A673 (cell line): ENCODE measurements around the gene DPH3. TPM values are rescaled to one million over a fixed set of nuclear protein-coding genes. Genes with fewer than 3 reads are reported as not detected.

Experiments
- BruUV-seq: library from RNA; stranded (reverse); fragments of 400-500 nt; replicated peaks from 2 replicates; lab custom pipeline; 2021; lab: Mats Ljungman, UMichigan
- CTCF ChIA-PET: fragments of 300-600 bp; sonication (Branson Sonifier 250); formaldehyde crosslinking; loops from one replicate; lab custom pipeline; 2022; ENCODE audit warnings: antibody characterized with exemption; lab: Charles Lee
- POLR2A ChIA-PET: fragments of 300-600 bp; sonication (Branson Sonifier 250); formaldehyde crosslinking; loops from one replicate; lab custom pipeline; 2022; ENCODE audit warnings: antibody characterized with exemption; ENCODE audit not compliant: low non-redundant PET; lab: Charles Lee
- DNase-seq: peaks from one replicate; pipeline ENCODE4 v3.0.0-alpha.2; 2015; ENCODE audit warnings: low spot score
- H3K27ac ChIP-seq: fragments of 200-600 bp; sonication (generic); 2 replicates; pipeline ENCODE4 v1.5.1; 2016; ENCODE audit warnings: mixed run types, low read depth, mild to moderate bottlenecking, mixed read lengths, antibody characterized with exemption, low read length; ENCODE audit not compliant: poor library complexity, severe bottlenecking
- H3K27me3 ChIP-seq: fragments of 200-600 bp; sonication (generic); replicated peaks from 2 replicates; pipeline ENCODE4 v1.6.1; 2017; ENCODE audit warnings: mixed run types, low read depth, mild to moderate bottlenecking, mixed read lengths, antibody characterized with exemption, low read length; ENCODE audit not compliant: insufficient read depth, poor library complexity
- H3K36me3 ChIP-seq: fragments of 200-600 bp; sonication (generic); 2 replicates; pipeline ENCODE4 v1.6.1; 2016; ENCODE audit warnings: mixed run types, mild to moderate bottlenecking, mixed read lengths, antibody characterized with exemption, low read length; ENCODE audit not compliant: insufficient read depth, poor library complexity, severe bottlenecking
- H3K4me1 ChIP-seq: fragments of 200-600 bp; sonication (generic); 2 replicates; pipeline ENCODE4 v1.6.1; 2017; ENCODE audit warnings: mixed run types, mild to moderate bottlenecking, mixed read lengths, antibody characterized with exemption, low read length; ENCODE audit not compliant: insufficient read depth, poor library complexity, severe bottlenecking
- H3K4me3 ChIP-seq: fragments of 200-600 bp; sonication (generic); 2 replicates; pipeline ENCODE4 v1.5.1; 2016; ENCODE audit warnings: low read depth, mixed run types, mild to moderate bottlenecking, mixed read lengths, low read length; ENCODE audit not compliant: poor library complexity, severe bottlenecking
- H3K9me3 ChIP-seq: fragments of 200-600 bp; sonication (generic); 2 replicates; pipeline ENCODE4 v1.6.1; 2016; ENCODE audit warnings: mixed run types, low read depth, mild to moderate bottlenecking, mixed read lengths, antibody characterized with exemption, low read length; ENCODE audit not compliant: poor library complexity, severe bottlenecking
- EZH2 ChIP-seq: fragments of 200-600 bp; sonication (generic); IDR thresholded peaks from 2 replicates; pipeline ENCODE4 v1.6.1; 2017; ENCODE audit warnings: borderline replicate concordance, low read depth, mild to moderate bottlenecking, mixed read lengths, antibody characterized with exemption, low read length; ENCODE audit not compliant: poor library complexity, severe bottlenecking
- intact Hi-C: fragments of 100-400 bp; cut with micrococcal nuclease; formaldehyde crosslinking; loops from one replicate; pipeline ENCODE4 v1.10.0; 2022; ENCODE audit not compliant: unreplicated experiment
- total RNA-seq: library from RNA; stranded (reverse); gene quantifications from 2 replicates; pipeline ENCODE4 v1.2.3, GENCODE V29; 2021
- TF ChIP-seq, protein P1 (sequence below): fragments of 300-800, 200-600 bp; sonication (generic); conservative IDR thresholded peaks from 2 replicates; pipeline ENCODE4 v1.5.1; 2017; ENCODE audit warnings: low read depth, mild to moderate bottlenecking, antibody characterized with exemption, low read length, moderate library complexity, mixed read lengths

The DPH3 gene
- total RNA-seq, 1 experiment from 2014 or later, result 26.4 TPM

GRCh38 chr3:16249886-16250285 is 14.9 kb downstream of the DPH3 start:
- Histone ChIP-seq H3K36me3 (no peaks in the 10 kb centered on the region), H3K27ac (no peak overlapping the region), H3K9me3 (no peaks in the 10 kb centered on the region), H3K27me3 (no peaks in the 10 kb centered on the region), H3K4me3 (no peak overlapping the region), H3K4me1 (no peaks in the 10 kb centered on the region)
- TF ChIP-seq EZH2, result no peak
- TF ChIP-seq, protein P1, sequence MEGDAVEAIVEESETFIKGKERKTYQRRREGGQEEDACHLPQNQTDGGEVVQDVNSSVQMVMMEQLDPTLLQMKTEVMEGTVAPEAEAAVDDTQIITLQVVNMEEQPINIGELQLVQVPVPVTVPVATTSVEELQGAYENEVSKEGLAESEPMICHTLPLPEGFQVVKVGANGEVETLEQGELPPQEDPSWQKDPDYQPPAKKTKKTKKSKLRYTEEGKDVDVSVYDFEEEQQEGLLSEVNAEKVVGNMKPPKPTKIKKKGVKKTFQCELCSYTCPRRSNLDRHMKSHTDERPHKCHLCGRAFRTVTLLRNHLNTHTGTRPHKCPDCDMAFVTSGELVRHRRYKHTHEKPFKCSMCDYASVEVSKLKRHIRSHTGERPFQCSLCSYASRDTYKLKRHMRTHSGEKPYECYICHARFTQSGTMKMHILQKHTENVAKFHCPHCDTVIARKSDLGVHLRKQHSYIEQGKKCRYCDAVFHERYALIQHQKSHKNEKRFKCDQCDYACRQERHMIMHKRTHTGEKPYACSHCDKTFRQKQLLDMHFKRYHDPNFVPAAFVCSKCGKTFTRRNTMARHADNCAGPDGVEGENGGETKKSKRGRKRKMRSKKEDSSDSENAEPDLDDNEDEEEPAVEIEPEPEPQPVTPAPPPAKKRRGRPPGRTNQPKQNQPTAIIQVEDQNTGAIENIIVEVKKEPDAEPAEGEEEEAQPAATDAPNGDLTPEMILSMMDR, result no peak
- POLR2A ChIA-PET, result no interaction called here
- BruUV-seq, result no TSS peak
- DNase-seq, result no peak
- CTCF ChIA-PET, result no interaction called here
- intact Hi-C loops, result loop anchor here (2.0 to 5.0 kb wide), 2 partner anchors 618 to 1047 kb away; no protein-coding TSS in a partner anchor

- Histone ChIP-seq H3K4me1 (no peaks in the 10 kb centered on the region), H3K4me3 (no peak overlapping the region), H3K36me3 (no peaks in the 10 kb centered on the region), H3K27me3 (no peaks in the 10 kb centered on the region), H3K27ac (no peak overlapping the region), H3K9me3 (no peaks in the 10 kb centered on the region)
- TF ChIP-seq EZH2, result no peak
- TF ChIP-seq, protein P1, result peak; percentile 58
- POLR2A ChIA-PET, result no interaction called here
- CTCF ChIA-PET, result no interaction called here
- no TSS peak for BruUV-seq
- intact Hi-C loops, result loop anchor here (2.0 to 5.0 kb wide), 2 partner anchors 617 to 1047 kb away; no protein-coding TSS in a partner anchor
- peak; percentile 27 for DNase-seq
Measured at GRCh38 chr3:16249336-16249735, 15.4 kb downstream of the DPH3 start.

DNA sequence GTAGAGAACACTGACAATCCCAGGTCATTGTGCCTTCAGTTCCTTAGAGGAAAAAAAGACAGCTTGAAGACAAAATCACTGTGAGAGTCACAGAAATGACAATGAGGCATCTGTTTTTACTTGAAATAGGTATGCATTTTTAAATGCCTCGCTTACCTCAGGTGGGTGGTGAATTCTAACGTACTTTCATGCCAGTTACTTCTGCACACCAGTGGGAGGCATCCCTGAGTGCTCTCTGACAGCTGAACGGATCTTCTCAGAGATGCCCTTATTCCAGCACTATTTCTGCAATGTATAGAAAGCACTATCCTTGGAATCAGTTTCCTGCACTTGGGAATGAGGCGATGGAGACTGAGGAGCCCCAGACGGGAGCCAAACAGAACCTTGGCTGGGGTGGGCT is 16.2 kb downstream of the DPH3 start:
- no TSS peak for BruUV-seq
- no peaks in the 10 kb centered on the region for H3K27me3 ChIP-seq
- POLR2A ChIA-PET, result no interaction called here

More for the DNA sequence above, 16.2 kb downstream of the DPH3 start:
- H3K4me1 ChIP-seq, result no peaks in the 10 kb centered on the region
- intact Hi-C loops, result loop anchor here (2.0 to 5.0 kb wide), 2 partner anchors 616 to 1046 kb away; no protein-coding TSS in a partner anchor
- H3K4me3 ChIP-seq, result no peak overlapping the region
- TF ChIP-seq, protein P1, result no peak
- no peak for TF ChIP-seq EZH2
- no peak overlapping the region for H3K27ac ChIP-seq
- no peaks in the 10 kb centered on the region for H3K9me3 ChIP-seq
- H3K36me3 ChIP-seq, result no peaks in the 10 kb centered on the region
- DNase-seq, result no peak
- CTCF ChIA-PET, result interaction anchor here (0.6 to 0.8 kb wide), 3 partner anchors 12 to 442 kb away, joined by 3 to 5 read pairs (median 4); no protein-coding TSS in a partner anchor
